Skin of body (tissue), 2 donors: ENCODE data around the gene OLA1. TPM values are rescaled to one million over a fixed set of nuclear protein-coding genes. Genes with fewer than 3 reads are reported as not detected.

Experiments used
- DNase-seq: peaks from one replicate; lab custom pipeline; 2025; lab: John Stamatoyannopoulos, UW
- total RNA-seq: library from RNA; depleted of rRNA; stranded (reverse); fragments of >200 nt; gene quantifications from one replicate; pipeline ENCODE4 v1.2.3, GENCODE V29; 2014

The OLA1 gene
- total RNA-seq, 1 donor from 2014 or later, result 76.2 TPM

DNA sequence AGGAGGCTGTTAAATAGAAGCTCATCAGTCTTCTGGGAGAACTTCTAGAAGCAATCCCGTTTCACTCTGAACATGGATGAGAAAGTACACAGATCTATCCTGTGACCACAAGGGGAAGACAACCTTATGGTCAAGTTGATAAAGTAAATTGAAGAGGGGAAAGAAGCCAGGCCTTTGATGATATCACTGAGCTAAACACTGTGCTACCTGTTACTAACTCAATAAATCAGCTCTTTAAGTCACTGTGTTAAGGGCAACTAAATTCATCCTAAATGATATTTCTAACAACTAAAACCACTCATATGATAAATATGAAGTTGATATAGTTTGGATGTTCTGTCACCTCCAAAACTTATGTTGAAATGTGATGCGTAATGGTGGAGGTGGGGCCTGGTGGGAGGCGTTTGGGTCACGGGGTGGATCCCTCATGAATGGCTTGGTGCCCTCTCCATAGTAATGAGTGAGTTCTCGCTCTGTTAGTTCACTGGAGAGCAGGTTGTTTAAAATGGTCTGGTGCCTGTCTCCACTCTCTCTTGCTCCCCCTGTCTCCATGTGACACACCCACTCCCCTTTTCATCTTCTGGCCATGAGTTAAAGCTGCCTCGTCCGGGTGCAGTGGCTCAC lies 23.6 kb downstream of the OLA1 start:
- DNase-seq, result no peak

DNA sequence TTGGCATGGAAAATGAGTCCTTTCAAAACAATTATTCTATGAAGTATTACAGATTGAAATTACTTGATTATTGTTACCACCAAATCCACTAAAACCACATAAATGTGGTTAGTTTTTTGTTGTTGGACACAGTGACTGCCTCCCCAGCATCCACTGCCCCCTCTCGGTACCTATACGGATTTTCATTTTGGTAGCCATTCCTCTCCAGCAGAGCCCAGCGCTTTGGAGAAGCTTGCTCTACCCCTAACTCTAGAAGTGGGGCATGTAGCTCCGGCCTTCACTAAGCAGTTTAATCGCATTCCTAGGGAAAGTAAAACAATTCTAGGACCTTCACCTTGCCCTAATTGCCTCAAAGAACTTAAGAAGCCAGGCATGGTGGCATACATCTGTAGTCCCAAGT lies 24.2 kb downstream of the OLA1 start:
- DNase-seq, result no peak

DNA sequence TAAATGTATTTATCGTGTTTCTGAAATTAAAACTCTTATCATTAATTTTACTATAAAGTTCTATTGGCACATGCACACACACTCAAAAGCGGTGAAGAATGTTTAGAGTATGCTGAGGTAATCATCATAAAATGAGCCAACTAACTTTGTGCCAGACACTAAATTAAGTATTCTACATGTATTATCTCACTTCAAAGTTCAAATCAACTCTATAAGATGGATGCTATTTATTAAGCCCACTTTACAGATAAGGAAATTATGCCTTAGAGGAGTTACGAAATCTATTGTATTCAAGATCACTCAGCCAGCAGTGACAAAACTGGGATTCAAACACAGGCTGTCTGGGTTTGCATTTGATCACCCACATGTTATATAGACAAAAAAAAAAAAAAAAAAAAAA lies 24.9 kb downstream of the OLA1 start:
- no peak for DNase-seq

DNA sequence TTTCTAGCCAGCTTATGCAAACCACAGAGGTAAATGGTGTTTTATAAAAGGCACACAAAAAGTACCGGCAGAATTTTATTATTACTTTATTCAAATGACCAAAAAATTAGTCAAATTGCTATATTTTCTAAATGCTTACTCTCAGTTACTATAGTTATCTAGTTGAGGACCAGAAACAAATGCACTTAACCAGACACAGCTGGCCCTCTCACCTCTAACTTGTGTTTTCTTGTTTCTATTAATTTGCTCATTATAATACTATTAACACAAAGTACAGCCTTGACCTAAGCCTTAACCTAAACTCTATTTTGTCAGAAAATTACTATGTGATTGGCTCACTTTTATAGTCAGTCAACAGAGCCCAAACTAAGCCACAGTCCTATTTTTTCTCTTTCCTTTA lies 26.2 kb downstream of the OLA1 start:
- DNase-seq, result no peak

DNA sequence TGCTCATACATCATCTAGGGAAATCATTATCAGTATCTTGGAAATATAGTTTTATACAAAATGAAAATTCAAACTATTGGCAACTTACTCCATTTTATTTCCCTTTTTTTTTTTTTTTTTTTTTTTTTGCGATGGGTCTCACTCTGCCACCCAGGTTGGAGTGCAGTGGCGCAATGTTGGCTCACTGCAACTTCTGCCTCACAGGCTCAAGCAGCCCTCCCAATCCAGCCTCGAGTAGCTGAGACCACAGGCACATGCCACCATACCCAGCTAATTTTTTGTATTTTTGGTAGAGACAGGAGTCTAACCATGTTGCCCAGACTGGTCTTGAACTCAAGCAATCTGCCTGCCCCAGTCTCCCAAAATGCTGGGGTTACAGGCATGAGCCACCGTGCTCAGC lies 29.0 kb downstream of the OLA1 start:
- no peak for DNase-seq

DNA sequence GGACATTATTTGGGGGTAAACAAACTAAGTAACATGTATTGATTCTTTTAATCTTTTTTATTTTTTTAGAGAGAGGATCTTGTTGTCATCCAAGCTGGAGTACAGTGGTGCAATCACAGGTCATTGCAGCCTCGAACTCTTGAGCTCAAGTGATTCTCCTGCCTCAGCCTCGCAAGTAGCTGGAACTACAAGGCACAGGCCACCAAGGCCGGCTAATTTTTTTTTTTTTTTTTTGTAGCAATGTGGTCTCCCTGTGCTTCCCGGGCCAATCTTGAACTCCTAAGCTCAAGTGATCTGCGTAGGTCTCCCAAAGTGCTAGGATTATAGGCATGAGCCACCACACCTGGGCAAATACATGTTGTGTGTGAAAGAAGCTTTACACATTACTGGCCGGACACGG lies 29.6 kb downstream of the OLA1 start:
- no peak for DNase-seq

DNA sequence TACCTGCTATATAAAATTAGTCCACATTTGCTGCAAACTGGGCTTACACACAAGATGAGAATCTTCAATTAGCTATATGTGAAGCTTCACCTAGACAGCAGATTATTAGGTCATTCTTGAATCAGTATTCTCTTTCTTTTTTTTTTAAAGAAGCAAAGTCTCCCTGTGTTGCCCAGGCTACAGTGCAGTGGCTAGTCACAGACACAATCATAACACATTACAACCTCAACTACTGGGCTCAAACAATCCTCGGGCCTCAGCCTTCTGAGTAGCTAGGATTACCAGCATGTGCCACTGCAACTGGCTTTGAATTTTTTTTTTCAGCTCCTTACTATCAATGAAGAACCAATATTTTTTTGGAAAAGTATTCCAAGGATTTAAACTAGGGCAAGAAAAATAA lies 30.5 kb downstream of the OLA1 start:
- DNase-seq, result no peak

DNA sequence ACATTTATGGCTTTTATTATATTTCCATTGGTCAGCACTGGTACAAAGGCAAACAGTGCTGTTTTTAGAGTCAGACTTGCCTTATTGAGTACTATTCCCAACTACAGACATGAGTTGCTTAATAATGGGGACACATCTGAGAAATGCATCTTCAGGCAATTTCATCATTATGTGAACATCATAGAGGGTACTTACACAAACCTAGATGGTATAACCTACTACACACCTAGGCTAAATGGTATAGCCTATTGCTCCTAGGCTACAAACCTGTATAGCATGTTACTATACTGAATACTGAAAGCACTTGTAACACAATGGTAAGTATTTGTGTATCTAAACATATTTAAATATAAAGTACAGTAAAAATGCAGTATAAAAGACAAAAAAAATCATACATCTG lies 36.4 kb downstream of the OLA1 start:
- DNase-seq, result no peak

DNA sequence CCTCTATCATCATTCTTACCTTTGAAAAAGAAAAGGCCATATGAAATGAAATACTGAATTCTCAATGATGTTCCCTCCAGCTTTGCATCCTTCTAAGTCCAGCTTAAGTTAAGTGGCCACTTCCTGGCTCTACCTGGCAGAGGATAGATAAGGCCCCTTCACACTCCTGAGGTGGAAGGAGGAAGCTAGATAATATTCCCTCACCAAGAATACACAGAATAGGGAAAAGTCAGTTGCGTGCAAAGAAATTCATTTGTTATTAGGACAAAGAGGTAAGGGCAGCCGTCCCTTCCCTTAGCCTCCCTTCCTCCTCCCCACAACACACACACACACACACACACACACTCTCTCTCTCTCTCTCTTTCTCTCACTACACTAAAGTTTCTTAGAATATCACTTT lies 37.5 kb downstream of the OLA1 start:
- DNase-seq, result no peak

DNA sequence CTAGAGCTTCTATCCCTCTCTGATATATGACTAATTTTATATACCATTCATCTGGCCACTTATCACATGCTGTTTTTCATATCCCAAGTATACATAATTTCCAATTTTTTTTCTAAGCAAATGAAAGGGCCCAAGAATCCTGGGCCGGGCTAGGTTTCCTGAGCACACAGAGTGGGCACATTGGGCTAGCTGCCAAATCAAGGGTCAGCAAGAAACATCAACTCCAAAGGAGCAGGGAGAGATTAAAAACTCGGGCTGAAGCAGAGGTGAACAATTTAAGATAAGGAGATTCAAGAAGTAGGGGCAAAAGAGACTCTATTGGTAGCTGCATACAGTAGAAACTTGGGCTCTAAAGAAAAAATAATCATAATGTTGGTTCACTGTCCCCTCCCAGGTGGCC lies 39.0 kb downstream of the OLA1 start:
- no peak for DNase-seq

DNA sequence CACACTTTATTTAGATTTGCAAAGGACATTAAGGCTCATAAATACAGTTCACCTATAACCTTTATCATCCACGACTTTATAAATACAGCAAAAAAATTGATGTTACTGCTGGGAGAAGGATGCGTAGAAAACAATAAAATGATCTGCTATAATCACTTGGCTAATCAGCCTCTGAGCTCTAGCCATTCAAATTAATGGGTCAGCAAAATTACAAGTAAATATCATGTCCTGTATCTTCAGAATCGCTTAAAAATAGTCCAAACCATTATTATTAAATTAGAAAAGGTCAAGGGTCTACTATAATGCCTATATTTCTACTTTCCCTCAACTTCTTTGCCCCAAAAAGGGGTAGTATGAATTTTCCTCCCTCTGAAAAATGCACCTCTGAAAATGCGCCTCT lies 40.3 kb downstream of the OLA1 start:
- DNase-seq, result no peak

DNA sequence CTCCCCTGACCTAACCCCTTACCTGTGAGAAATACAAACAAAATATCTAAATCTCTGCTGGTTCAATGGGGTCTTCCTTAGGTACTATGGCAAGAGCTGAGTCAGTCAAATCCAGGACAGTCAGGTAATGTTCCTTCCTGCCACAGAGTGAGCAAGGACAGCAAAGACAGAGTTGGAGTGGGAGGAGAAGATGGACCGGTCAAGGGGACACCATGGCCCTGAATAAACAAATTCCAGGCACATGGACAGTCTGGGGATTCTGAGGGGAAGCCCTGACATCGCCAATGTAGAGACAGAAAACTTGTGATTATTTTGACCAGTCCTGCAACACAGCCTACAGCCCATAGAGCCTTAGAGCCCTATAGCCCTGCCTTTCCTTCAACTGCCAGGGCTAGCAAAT lies 42.8 kb downstream of the OLA1 start:
- no peak for DNase-seq

DNA sequence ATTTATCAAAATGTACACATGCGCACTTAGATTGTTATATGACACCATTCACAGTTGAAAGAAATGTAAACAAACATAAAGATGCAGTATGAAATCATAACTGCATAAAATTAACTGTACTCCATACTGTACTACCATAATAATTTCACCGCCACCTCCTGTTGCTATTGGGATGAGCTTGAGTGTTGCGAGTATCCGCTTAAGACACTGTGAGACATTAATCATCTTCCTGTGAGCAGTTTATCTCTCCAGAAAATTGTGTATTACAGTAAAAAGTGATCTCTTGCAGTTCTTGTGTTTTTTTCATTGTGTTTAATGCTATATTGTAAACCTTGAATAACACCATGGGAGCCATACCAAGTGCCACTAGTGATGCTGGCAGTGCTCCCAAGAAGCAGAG lies 46.1 kb downstream of the OLA1 start:
- DNase-seq, result no peak

DNA sequence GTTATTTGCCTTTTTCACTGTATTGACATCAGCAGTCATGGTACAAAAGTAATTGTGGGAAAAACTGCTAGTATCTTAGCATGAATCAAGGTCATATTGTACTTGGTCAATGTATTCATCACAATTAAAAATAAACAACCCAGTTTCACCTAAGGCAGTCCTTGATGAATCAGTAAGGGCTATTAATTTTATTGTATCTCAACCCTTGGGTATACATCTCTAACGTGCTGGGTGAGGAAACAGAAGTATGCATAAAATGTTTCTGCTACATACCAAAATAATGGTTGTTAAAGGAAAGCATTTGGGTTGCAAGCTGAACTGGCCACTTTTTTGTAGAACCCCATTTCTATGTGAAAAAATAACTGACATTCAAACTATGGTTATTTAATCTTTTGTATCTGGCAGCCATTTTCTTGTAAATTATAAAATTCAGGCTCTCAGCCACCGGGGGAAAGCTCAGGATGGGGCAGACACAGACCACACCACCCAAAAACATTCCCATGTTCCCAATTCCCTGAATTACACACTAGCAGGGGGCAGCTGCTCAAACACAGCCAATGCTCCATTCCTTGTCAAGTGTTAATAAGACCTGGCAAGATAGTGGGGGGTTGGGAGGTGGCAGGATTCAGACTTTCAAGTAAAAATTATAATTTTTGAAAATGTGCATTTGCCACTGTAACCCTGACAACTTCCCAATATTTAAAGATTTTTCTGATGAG lies 49.3 kb downstream of the OLA1 start:
- no peak for DNase-seq

DNA sequence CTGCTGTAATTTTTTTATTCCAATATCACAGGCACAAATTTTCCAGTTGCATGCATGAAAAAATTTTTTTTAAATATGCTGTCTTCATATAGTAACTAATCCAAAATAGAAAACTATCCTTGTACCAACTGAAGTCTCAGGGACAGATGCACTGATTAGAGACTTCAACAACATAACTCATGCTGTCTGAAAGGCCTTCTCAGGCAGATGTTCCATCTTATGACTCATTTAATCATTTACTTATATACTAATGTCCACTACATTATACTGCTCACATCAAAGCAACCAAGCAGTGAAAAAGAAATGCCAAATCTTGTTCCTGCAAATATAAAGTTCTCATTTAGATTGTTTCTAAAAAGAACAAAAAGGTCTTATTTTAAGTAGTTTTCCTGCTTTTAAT lies 53.1 kb downstream of the OLA1 start:
- no peak for DNase-seq

DNA sequence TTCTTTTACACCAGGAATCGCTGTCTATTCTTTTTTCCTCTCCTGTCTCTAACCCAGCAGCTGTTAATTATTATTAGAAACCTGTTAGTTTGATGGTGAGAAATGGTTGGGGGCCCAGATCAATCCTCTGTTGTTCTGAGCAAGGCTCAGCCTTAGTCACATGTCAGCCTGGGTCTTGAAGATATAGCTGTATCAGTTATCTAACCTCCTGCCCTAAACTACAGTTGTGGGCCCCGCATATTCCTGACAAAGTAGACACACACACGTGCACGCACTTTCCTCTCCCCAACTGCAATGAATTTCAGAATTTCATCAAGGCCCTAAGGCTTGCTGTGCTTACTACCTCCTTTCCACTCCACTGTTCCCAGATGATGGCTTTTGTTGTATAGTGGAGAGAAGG lies 54.6 kb downstream of the OLA1 start:
- no peak for DNase-seq

DNA sequence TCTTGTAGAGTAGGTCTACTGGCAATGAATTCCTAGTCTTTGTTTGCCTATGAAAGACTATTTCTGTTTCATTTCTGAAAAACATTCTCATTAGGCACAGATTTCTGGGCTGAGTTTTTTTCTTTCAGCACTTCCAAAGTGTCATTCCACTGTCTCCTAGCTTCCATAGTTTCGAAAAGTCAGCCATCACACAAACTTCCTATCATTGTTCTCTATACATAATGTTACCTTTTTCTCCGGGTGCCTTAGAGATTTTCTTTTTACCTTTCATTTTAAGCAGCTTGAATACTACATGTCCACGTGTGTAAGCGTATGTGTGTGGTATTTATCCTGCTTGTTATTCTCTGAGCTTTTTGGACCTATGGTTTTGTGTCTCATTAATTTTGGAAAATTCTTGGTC lies 55.7 kb downstream of the OLA1 start:
- no peak for DNase-seq

DNA sequence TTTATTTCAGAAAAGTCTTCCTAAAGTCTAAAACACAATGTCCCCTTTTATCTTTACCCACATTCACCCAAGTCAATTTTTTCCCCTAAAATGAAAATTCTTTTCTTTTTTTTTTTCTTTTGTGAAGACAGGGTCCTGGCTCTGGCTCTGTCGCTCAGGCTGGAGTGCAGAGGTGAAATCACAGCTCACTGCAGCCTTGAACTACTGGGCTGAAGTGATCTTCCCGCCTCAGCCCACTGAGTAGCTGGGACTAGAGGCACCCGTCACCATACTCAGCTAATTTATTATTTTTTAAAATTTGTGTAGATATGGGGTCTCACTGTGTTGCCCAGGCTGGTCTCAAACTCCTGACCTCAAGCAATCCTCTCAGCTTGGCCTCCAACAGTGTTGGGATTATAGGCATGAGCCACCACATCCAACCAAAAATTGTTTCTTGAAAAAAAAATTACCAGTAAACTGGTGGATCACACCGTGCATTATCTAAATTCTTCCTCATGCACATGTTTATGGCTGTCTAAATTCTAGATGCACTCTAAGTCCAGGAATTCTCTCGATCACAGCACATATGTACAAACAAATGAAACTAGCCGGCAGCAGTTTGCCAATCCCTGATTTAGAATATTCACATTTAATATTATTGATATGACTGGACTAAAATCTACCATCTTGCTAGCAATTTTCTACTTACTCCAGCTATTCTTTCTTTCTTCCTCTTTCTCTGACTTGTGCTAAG lies 56.8 kb downstream of the OLA1 start:
- no peak for DNase-seq

DNA sequence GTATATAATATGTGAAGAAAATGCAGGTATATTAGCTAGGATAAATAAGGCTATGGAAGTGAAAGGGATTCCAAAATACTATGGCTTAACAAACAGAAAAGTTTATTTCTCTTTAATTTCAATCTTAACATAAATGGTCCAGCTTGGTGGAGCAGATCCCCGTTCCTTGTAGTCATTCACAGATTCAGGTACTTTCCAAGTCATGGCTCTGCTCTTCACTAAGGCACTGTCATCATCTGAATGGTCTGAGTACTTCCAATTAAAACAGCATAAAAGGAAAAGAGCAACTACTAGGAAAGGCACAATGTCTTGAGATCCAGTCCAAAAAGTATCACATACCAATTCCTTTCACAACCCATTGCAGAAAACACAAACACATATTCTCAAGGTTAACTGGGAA lies 63.4 kb downstream of the OLA1 start:
- no peak for DNase-seq

DNA sequence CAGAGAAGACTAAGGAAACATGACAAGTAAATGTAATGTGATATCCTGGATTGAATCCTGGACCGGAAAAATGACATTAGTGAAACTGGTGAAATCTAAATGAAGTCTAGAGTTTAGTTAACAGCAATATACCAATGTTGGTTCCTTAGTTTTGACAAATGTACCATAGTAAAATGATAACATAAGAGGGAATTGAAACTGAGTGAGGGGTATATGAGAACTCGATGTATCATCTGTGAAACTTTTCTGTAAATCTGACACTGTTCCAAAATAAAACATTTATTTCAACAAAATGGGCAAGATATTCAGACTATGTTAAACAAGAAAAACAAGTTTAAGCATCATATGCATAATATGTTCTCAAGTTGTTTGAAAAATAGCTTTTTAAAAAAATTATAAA lies 63.8 kb downstream of the OLA1 start:
- no peak for DNase-seq

DNA sequence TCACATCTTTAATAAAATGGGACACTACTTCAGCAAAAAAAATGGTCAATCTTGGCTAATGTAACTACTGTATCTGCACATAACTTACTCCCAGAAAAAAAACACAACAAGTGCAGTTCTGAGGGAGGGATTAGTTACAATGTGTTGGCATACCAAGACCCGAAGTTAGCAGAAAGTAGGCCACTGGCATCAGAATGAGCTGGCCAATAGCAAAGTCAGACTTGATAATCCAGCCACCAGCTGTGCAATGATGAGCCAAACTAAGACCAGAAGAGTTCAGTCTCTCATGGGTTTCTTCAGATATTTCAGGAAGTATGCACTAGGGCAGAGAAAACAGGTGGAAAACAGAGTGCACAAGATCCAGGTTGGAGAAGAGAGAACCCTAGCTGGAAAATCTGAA lies 65.3 kb downstream of the OLA1 start:
- no peak for DNase-seq

DNA sequence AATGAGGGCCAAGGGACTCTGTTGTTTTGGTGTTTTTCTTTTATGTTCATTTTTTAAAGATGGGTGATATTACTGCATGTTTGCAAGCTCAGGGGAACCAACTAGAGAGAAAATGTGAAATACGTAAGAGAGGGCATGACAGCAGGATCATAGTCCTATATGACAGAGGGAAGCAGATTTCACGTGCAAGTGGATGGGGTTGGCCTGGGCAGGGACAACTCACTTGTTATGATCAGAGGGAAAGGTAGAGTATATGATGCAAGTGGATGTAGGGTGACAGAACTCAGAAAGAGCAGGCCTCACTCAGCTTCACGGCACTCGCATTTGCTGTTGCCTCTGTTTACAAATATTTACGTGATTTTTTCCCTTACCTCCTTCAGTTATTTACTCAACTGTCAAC lies 67.0 kb downstream of the OLA1 start:
- no peak for DNase-seq

DNA sequence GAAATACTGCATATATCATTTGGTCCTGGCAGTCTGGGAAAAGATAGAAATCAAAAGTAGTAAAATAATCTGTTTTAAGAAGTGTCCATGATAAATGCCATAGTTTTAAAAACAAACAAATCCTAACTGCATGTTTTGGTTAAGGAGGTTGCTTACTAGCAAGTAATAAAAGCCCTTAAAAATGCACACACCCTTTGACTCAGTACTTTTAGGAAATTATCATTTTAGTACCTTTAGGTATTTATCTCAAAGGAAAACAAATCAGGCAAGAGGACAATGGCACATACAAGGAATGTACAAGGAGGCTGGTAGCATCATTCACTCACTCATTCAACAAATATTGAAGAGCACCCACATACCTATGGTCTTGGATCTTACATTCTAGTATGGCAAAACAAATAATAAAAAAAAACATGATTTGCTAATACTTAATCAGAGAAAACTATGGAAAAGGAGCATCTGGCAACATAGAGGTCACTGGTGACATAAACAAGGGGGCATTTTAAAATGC lies 67.6 kb downstream of the OLA1 start:
- DNase-seq, result no peak
